HG03139 (cell line): ENCODE data around the gene POLE3.
A peak's percentile ranks its signal among the peaks of the same experiment; 100 is the strongest.
"Not testable (repeated sequence)": the region's sequence is repeated elsewhere in the genome, so short reads cannot be mapped to it uniquely, and the experiment has no call there.

Source experiments
- ATAC-seq: cut with Tn5 transposase; IDR thresholded peaks from one replicate; pipeline ENCODE4 v1.9.1; 2021; ENCODE audit not compliant: unreplicated experiment

The POLE3 gene

GRCh38 chr9:113410207-113410864 is at the start of gene POLE3, which contains the start of gene C9orf43:
Gene POLE3 (minus strand): TSS chr9:113410675. CDS start chr9:113410293, 382 bp downstream.
Gene C9orf43 (plus strand): TSS chr9:113410747. CDS start chr9:113413494, 2,747 bp downstream.
- ATAC-seq = peak; percentile 82

- no peak for ATAC-seq
Observed at GRCh38 chr9:113456235-113456634, 45.8 kb upstream of the POLE3 start.

GRCh38 chr9:113454914-113455761 is 44.7 kb upstream of the POLE3 start:
- ATAC-seq = no peak

GRCh38 chr9:113452113-113452605 is 41.7 kb upstream of the POLE3 start:
- no peak for ATAC-seq

GRCh38 chr9:113449376-113449775 is 38.9 kb upstream of the POLE3 start:
- no peak for ATAC-seq

GRCh38 chr9:113446323-113446740 is 35.9 kb upstream of the POLE3 start:
- no peak for ATAC-seq

GRCh38 chr9:113444736-113445135 is 34.3 kb upstream of the POLE3 start:
- ATAC-seq = no peak

GRCh38 chr9:113437716-113438115 is 27.2 kb upstream of the POLE3 start:
- not testable (repeated sequence) for ATAC-seq

GRCh38 chr9:113436728-113437515 is 26.4 kb upstream of the POLE3 start:
- no peak for ATAC-seq

- ATAC-seq = no peak
Observed at GRCh38 chr9:113431191-113431590, 20.7 kb upstream of the POLE3 start.

- ATAC-seq = no peak
Observed at GRCh38 chr9:113428062-113428615, 17.7 kb upstream of the POLE3 start.

- ATAC-seq = no peak
Observed at GRCh38 chr9:113427629-113428028, 17.2 kb upstream of the POLE3 start.

GRCh38 chr9:113426701-113427100 is 16.2 kb upstream of the POLE3 start:
- ATAC-seq = no peak

GRCh38 chr9:113425072-113425471 is 14.6 kb upstream of the POLE3 start:
- ATAC-seq = no peak

- ATAC-seq = no peak
Observed at GRCh38 chr9:113421726-113422125, 11.3 kb upstream of the POLE3 start.

- ATAC-seq = no peak
Observed at GRCh38 chr9:113417370-113417769, 6.9 kb upstream of the POLE3 start.

GRCh38 chr9:113416149-113416721 is 5.8 kb upstream of the POLE3 start:
- ATAC-seq = peak; percentile 92

GRCh38 chr9:113409883-113410206 is 630 bp downstream of the POLE3 start:
- no peak for ATAC-seq

GRCh38 chr9:113409481-113409880 is 994 bp downstream of the POLE3 start:
- ATAC-seq = no peak

GRCh38 chr9:113406873-113407511 is 3.5 kb downstream of the POLE3 start:
- not testable (repeated sequence) for ATAC-seq
